WERI-Rb-1 (cell line): Measurements from ENCODE around the gene LRRC25.

Experiments
- DNase-seq: peaks from one replicate; pipeline ENCODE4 v3.0.0-alpha.2; 2020
- H3K27ac ChIP-seq: fragments of 250-450 bp; sonication (Bioruptor Pico); 2 replicates; pipeline ENCODE4 v1.5.1; 2020; ENCODE audit warnings: mild to moderate bottlenecking, moderate library complexity
- H3K27me3 ChIP-seq: fragments of 250-450 bp; sonication (Bioruptor Pico); 2 replicates; pipeline ENCODE4 v1.5.1; 2021; ENCODE audit warnings: mild to moderate bottlenecking, low read depth, moderate library complexity; ENCODE audit not compliant: insufficient read depth, severe bottlenecking
- H3K36me3 ChIP-seq: fragments of 250-450 bp; sonication (Bioruptor Pico); 2 replicates; pipeline ENCODE4 v1.5.1; 2020; ENCODE audit warnings: mild to moderate bottlenecking, moderate library complexity
- H3K4me3 ChIP-seq: 2 replicates; pipeline ENCODE4 v1.5.1; 2011; ENCODE audit warnings: low read depth, mild to moderate bottlenecking, control low read depth, low read length
- H3K9me3 ChIP-seq: fragments of 250-450 bp; sonication (Bioruptor Pico); 2 replicates; pipeline ENCODE4 v1.5.1; 2021; ENCODE audit warnings: mild to moderate bottlenecking, moderate library complexity; ENCODE audit not compliant: severe bottlenecking
- CTCF ChIP-seq: IDR thresholded peaks from 2 replicates; pipeline ENCODE4 v1.5.1; 2011; ENCODE audit warnings: low read depth, mild to moderate bottlenecking, control low read depth, inconsistent platforms, low read length

Gene LRRC25

DNA sequence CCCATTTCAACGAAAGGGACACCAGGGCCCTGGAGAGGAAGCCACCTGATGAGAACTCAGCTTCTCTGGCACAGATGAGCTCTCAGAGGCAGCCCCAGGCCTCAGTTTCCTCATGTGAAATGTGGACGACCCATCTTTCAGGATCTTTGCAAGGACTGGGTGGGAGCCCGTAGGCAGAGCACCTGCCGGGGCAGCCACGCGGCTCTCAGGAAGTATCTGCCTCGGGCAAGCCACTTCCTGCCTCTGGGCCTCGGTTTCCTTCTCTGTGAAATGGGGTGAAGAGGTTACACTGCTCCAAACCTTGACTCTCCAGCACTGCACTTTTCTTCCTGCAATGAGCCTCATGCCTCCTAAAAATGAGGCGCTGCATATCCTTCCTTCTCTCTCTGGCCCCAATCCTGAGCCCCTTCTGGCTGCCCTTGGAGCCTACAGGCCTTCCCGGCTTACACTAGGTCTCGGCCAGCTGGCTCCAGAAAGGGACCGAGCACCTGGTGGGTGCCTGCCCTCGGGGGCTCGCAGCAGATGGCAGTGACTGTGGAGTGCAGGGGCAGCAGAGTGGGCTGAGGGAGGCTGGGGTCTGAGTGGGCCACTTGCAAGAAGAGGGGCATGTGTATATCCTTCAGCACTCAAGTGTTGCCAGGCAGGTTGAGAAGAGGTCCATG lies 25.2 kb upstream of the LRRC25 start:
- DNase-seq: no peak
- no peaks in the 10 kb centered on the region for H3K9me3 ChIP-seq
- TF ChIP-seq CTCF: no peak
- peaks cover 6% of the 10 kb centered on the region for H3K36me3 ChIP-seq
- H3K4me3 ChIP-seq: no peak overlapping the region
- no peak overlapping the region for H3K27ac ChIP-seq
- H3K27me3 ChIP-seq: no peaks in the 10 kb centered on the region

DNA sequence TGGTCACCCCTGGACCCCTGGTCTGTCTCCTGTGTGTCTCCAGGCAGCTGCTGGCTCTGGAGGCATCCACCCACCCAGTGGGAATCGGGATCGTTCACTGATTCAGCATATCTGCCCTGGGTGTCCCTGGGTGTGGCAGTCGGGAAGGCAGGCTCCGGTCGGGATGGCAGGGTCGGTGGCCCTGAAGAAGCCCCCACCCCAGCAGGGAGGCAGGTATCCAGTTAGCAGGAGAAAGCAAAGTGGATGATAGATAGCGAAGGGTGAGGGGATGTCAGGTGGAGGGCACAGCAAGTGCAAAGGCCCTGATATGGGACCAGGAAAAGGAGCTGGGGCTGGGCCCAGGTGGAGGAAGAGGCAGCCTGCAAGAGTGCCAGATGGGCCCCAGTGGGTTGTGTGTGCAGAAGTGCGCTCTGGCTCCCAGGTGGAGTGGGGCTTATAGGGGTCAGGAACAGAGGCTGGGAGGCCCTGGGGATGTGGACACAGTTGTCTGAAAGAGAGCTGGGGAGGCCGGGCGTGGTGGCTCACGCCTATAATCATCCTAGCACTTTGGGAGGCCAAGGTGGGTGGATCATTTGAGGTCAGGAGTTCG lies 24.0 kb upstream of the LRRC25 start:
- no peak for TF ChIP-seq CTCF
- H3K4me3 ChIP-seq: no peak overlapping the region
- H3K9me3 ChIP-seq: no peaks in the 10 kb centered on the region
- peak; percentile 47 for DNase-seq
- H3K27me3 ChIP-seq: no peaks in the 10 kb centered on the region
- H3K36me3 ChIP-seq: peaks cover 4% of the 10 kb centered on the region; the same call in 1 of the 2 replicates
- H3K27ac ChIP-seq: peak overlapping the region; percentile 33; the same call in 1 of the 2 replicates

GRCh38 chr19:18420930-18421329 lies 23.5 kb upstream of the LRRC25 start:
- H3K27ac ChIP-seq: 0 out of 2 replicates have a peak overlapping the region, but pooled peaks have one; percentile 33
- no peak for TF ChIP-seq CTCF

GRCh38 chr19:18419699-18420460 lies 22.5 kb upstream of the LRRC25 start:
- TF ChIP-seq CTCF: no peak
- peak overlapping the region; percentile 65 for H3K4me3 ChIP-seq
- H3K9me3 ChIP-seq: no peaks in the 10 kb centered on the region
- peak overlapping the region; percentile 79 for H3K27ac ChIP-seq
- no peak for DNase-seq
- peaks cover 4% of the 10 kb centered on the region; the same call in 1 of the 2 replicates for H3K36me3 ChIP-seq
- no peaks in the 10 kb centered on the region for H3K27me3 ChIP-seq

More at GRCh38 chr19:18420930-18421329, 23.5 kb upstream of the LRRC25 start:
- DNase-seq: no peak
- H3K36me3 ChIP-seq: peaks cover 4% of the 10 kb centered on the region; the same call in 1 of the 2 replicates
- H3K27me3 ChIP-seq: no peaks in the 10 kb centered on the region
- no peaks in the 10 kb centered on the region for H3K9me3 ChIP-seq
- no peak overlapping the region for H3K4me3 ChIP-seq

- no peaks in the 10 kb centered on the region for H3K9me3 ChIP-seq
- H3K36me3 ChIP-seq: peaks cover 4% of the 10 kb centered on the region; the same call in 1 of the 2 replicates
- H3K27me3 ChIP-seq: no peaks in the 10 kb centered on the region
- peak; percentile 44 for TF ChIP-seq CTCF
- peak within 1 kb of the TSS; percentile 65 for H3K4me3 ChIP-seq
- peak within 1 kb of the TSS; percentile 79 for H3K27ac ChIP-seq
- DNase-seq: peak; percentile 71
Observed at GRCh38 chr19:18419195-18419698, 21.8 kb upstream of the LRRC25 start, which contains the start of gene SSBP4. TSS of gene SSBP4 (plus strand) at chr19:18419398. CDS start at chr19:18419649, 251 bp downstream.
